K562 (cell line): ENCODE results near the gene SHTN1. TPM values are rescaled to one million over a fixed set of nuclear protein-coding genes. Genes with fewer than 3 reads are reported as not detected.

ENCODE experiments used
- ATAC-seq: fragments of 200-7000 bp; cut with Tn5 transposase; 3 replicates; pipeline ENCODE4 v1.9.1; 2020; ENCODE audit warnings: moderate library complexity
- BruUV-seq: library from RNA; stranded (reverse); fragments of 400-500 nt; replicated peaks from 2 replicates; lab custom pipeline; 2021; lab: Mats Ljungman, UMichigan
- CTCF ChIA-PET: fragments of 300-600 bp; formaldehyde crosslinking; extraction: SDS; loops from one replicate; lab custom pipeline; 2021; ENCODE audit warnings: low intra/inter-chr PET ratio; lab: Yijun Ruan, JAX
- POLR2A ChIA-PET: fragments of 300-600, 350-650 bp; sonication (Branson Sonifier 250); formaldehyde crosslinking; extraction: SDS; loops from one replicate; lab custom pipeline; 2021; ENCODE audit warnings: antibody characterized with exemption, inconsistent platforms; lab: Yijun Ruan, JAX
- DNase-seq, 4 experiments: peaks; one replicate each; pipeline versions ENCODE4 v3.0.0 to v3.0.0-alpha.2; 2011 to 2018; ENCODE audit warnings: low spot score in 3 of 4, mixed read lengths in 3 of 4; ENCODE audit errors: extremely low read depth in 1 of 4
- FAIRE-seq: peaks from 2 replicates; lab custom pipeline; 2011; peaks lifted over from hg19 to GRCh38; lab: Jason Lieb, UNC
- H2AFZ ChIP-seq: 2 replicates; pipeline ENCODE4 v1.6.0; 2011; ENCODE audit warnings: low read depth, low read length, control low read depth, inconsistent platforms
- H3K27ac ChIP-seq: fragments of 200-600 bp; 3 replicates; pipeline ENCODE4 v1.8.0; 2011; ENCODE audit warnings: low read depth, mild to moderate bottlenecking, control low read depth, inconsistent platforms, low read length, moderate library complexity, mixed read lengths; ENCODE audit errors: extremely low read depth
- H3K27me3 ChIP-seq, 2 experiments: fragments of 300-600 bp in 1 of 2; 2 replicates in 1 of 2; 3 replicates in 1 of 2; pipeline versions ENCODE4 v1.6.0 to v1.8.0; 2011; ENCODE audit warnings: inconsistent platforms in 2 of 2, low read length in 2 of 2, mild to moderate bottlenecking in 1 of 2, mixed read lengths in 1 of 2, moderate library complexity in 1 of 2; ENCODE audit not compliant: control insufficient read depth in 2 of 2, insufficient read depth in 2 of 2
- H3K36me3 ChIP-seq: fragments of 300-600 bp; 3 replicates; pipeline ENCODE4 v1.8.0; 2011; ENCODE audit warnings: mild to moderate bottlenecking, low read length, inconsistent platforms; ENCODE audit not compliant: control insufficient read depth, insufficient read depth
- H3K4me1 ChIP-seq, 2 experiments: fragments of 200-600 bp in 1 of 2; replicated peaks in 1 of 2; 2 replicates in 1 of 2; 3 replicates in 1 of 2; pipeline versions ENCODE4 v1.5.1 to v1.8.0; 2011; ENCODE audit warnings: inconsistent platforms in 2 of 2, low read length in 2 of 2, mild to moderate bottlenecking in 1 of 2, mixed read lengths in 1 of 2, moderate library complexity in 1 of 2; ENCODE audit not compliant: control insufficient read depth in 2 of 2, insufficient read depth in 2 of 2
- H3K4me2 ChIP-seq: 2 replicates; pipeline ENCODE4 v1.6.1; 2011; ENCODE audit warnings: low read length, control low read depth, inconsistent platforms, mixed read lengths; ENCODE audit not compliant: insufficient read depth
- H3K4me3 ChIP-seq: fragments of 200-600 bp; sonication (generic), shearing (Covaris generic); 2 replicates; pipeline ENCODE4 v1.5.1; 2016; ENCODE audit warnings: control low read depth, inconsistent platforms
- H3K79me2 ChIP-seq: fragments of 200-600 bp; 3 replicates; pipeline ENCODE4 v1.8.0; 2011; ENCODE audit warnings: low read length, inconsistent platforms; ENCODE audit not compliant: control insufficient read depth, insufficient read depth
- H3K9ac ChIP-seq, 2 experiments: 2 replicates each; pipeline versions ENCODE4 v1.6.0 to v1.6.1; 2011; ENCODE audit warnings: low read depth in 2 of 2, low read length in 2 of 2, control low read depth in 1 of 2, inconsistent platforms in 1 of 2, mild to moderate bottlenecking in 1 of 2, mixed read lengths in 1 of 2; ENCODE audit not compliant: insufficient read depth in 1 of 2
- H3K9me1 ChIP-seq: one replicate; pipeline ENCODE4 v1.6.0; 2011; ENCODE audit warnings: inconsistent platforms, mild to moderate bottlenecking, low read length, moderate library complexity; ENCODE audit not compliant: control insufficient read depth, insufficient read depth
- H3K9me3 ChIP-seq: replicated peaks from 2 replicates; pipeline ENCODE4 v1.5.1; 2011; ENCODE audit warnings: low read depth, low read length, inconsistent platforms; ENCODE audit not compliant: control insufficient read depth, insufficient read depth
- H4K20me1 ChIP-seq: replicated peaks from 2 replicates; pipeline ENCODE4 v1.6.1; 2011; ENCODE audit warnings: low read length, inconsistent platforms, mixed read lengths; ENCODE audit not compliant: control insufficient read depth, insufficient read depth
- CBFB ChIP-seq: sonication (generic); formaldehyde crosslinking; IDR thresholded peaks from 2 replicates; pipeline ENCODE4 v1.4.0; 2020; ENCODE audit warnings: mild to moderate bottlenecking, missing genetic modification reagents
- CSDE1 ChIP-seq, 2 experiments: fragments of 450-650 bp; IDR thresholded peaks; 2 replicates each; pipeline ENCODE4 v1.6.1; 2016; ENCODE audit warnings: mild to moderate bottlenecking in 1 of 2
- DDX20 ChIP-seq: fragments of 450-650 bp; IDR thresholded peaks from 2 replicates; pipeline ENCODE4 v1.6.1; 2016; ENCODE audit warnings: missing genetic modification characterization, low read depth, mild to moderate bottlenecking, missing compliant biosample characterization, moderate library complexity
- DIDO1 ChIP-seq: fragments of 450-650 bp; IDR thresholded peaks from 2 replicates; pipeline ENCODE4 v1.6.1; 2016; ENCODE audit warnings: low read depth, missing biosample characterization, missing genetic modification characterization
- DLX4 ChIP-seq: fragments of 250-450 bp; sonication (Bioruptor Pico); IDR thresholded peaks from 2 replicates; pipeline ENCODE4 v1.6.1; 2021; ENCODE audit warnings: mild to moderate bottlenecking
- ERF ChIP-seq: fragments of 450-650 bp; formaldehyde crosslinking; IDR thresholded peaks from 2 replicates; pipeline ENCODE4 v1.4.0; 2020; ENCODE audit warnings: mild to moderate bottlenecking, mixed read lengths
- FOXO4 ChIP-seq: fragments of 450-650 bp; formaldehyde crosslinking; IDR thresholded peaks from 2 replicates; pipeline ENCODE4 v1.4.0; 2020; ENCODE audit warnings: mild to moderate bottlenecking, moderate library complexity
- POU5F1 ChIP-seq: fragments of 150-350 bp; IDR thresholded peaks from 2 replicates; pipeline ENCODE4 v1.6.1; 2014; ENCODE audit warnings: borderline replicate concordance, low read length, low read depth, mild to moderate bottlenecking; ENCODE audit not compliant: partially characterized antibody
- RBM14 ChIP-seq: fragments of 200-400 bp; formaldehyde crosslinking; IDR thresholded peaks from 2 replicates; pipeline ENCODE4 v1.6.1; 2018; ENCODE audit warnings: low read depth, mild to moderate bottlenecking, low read length, moderate library complexity, borderline replicate concordance; ENCODE audit not compliant: insufficient read depth
- RNF219 ChIP-seq: fragments of 250-450 bp; sonication (Bioruptor Pico); IDR thresholded peaks from 2 replicates; pipeline ENCODE4 v1.5.0; 2022; ENCODE audit warnings: mild to moderate bottlenecking
- STAT5B ChIP-seq: fragments of 250-450 bp; sonication (Bioruptor Pico); IDR thresholded peaks from 2 replicates; pipeline ENCODE4 v1.8.0; 2021; ENCODE audit warnings: mild to moderate bottlenecking, inconsistent platforms
- TEAD4 ChIP-seq, 2 experiments: sonication (generic) in 1 of 2; formaldehyde crosslinking in 1 of 2; IDR thresholded peaks; 2 replicates each; pipeline versions ENCODE4 v1.6.1 to v1.8.0; 2012 to 2022; ENCODE audit warnings: borderline replicate concordance in 1 of 2, inconsistent platforms in 1 of 2, low read length in 1 of 2, mild to moderate bottlenecking in 1 of 2, missing genetic modification reagents in 1 of 2
- ZNF668 ChIP-seq: fragments of 250-450 bp; sonication (Bioruptor Pico); IDR thresholded peaks from 2 replicates; pipeline ENCODE4 v1.8.0; 2022; ENCODE audit warnings: mild to moderate bottlenecking, inconsistent platforms
- ZNF695 ChIP-seq: fragments of 450-650 bp; formaldehyde crosslinking; IDR thresholded peaks from 2 replicates; pipeline ENCODE4 v1.4.0; 2020; ENCODE audit warnings: mild to moderate bottlenecking, moderate library complexity
- WGBS: fragments of 100-300 bp; shearing (Covaris generic); methylation state at CpG from one replicate; pipeline ENCODE4 v1.1.6; 2016; ENCODE audit warnings: low coverage, mixed read lengths; ENCODE audit not compliant: insufficient coverage; ENCODE audit errors: missing lambda C conversion rate; 5-methylcytosine and 5-hydroxymethylcytosine counted together
- in situ Hi-C: fragments of 300-500 bp; cut with MboI; formaldehyde crosslinking; loops from 4 replicates; pipeline ENCODE4 v1.15.0; 2018; ENCODE audit warnings: inconsistent platforms, mixed read lengths
- intact Hi-C: fragments of 100-400 bp; cut with micrococcal nuclease; formaldehyde crosslinking; loops from 2 replicates; pipeline ENCODE4 v1.14.2; 2022
- polyA plus RNA-seq, 8 experiments: library from polyadenylated mRNA; depleted of rRNA in 4 of 8; stranded (reverse) in 5 of 8; unstranded in 3 of 8; fragments of >200 nt; fragmentation: Nextera tagmentation in 2 of 8; fragmentation: Illumina TruSeq in 1 of 8; extraction: Ambion mirVana in 2 of 8; extraction: Trizol in 1 of 8; gene quantifications; 2 replicates each; pipeline versions ENCODE4 v1.2.1 to v1.2.3, GENCODE V29; 2011 to 2014; ENCODE audit warnings: inconsistent platforms in 1 of 8, missing spikeins in 1 of 8
- total RNA-seq, 7 experiments: library from RNA; depleted of rRNA in 6 of 7; stranded (reverse); fragments of >200 nt in 6 of 7; fragmentation: Illumina TruSeq in 2 of 7; extraction: Trizol in 2 of 7; gene quantifications; 2 replicates each; pipeline versions ENCODE4 v1.2.1 to v1.2.3, GENCODE V29; 2011 to 2021; ENCODE audit warnings: low replicate concordance in 1 of 7

The SHTN1 gene
- total and polyA plus RNA-seq, 9 of the 15 experiments (the other 6 are each of a cell fraction or from before 2014, with no cell fraction given), result 5.4 to 21.3 (median 13.3) TPM

- Histone ChIP-seq H3K79me2 (no peaks in the 10 kb centered on the region), H3K4me3 (no peak overlapping the region), H3K9me1 (no peaks in the 10 kb centered on the region), H3K27ac (no peak overlapping the region), H3K4me1 (no peaks in the 10 kb centered on the region), H3K27me3 (no peaks in the 10 kb centered on the region), H4K20me1 (no peaks in the 10 kb centered on the region), H3K9me3 (no peaks in the 10 kb centered on the region), H3K4me2 (no peak overlapping the region), H3K36me3 (peaks cover 20% of the 10 kb centered on the region; the same call in 2 of the 3 replicates), H2AFZ (no peak overlapping the region), H3K9ac (no peak overlapping the region)
- 96% methylated on average over 6 of the region's 6 CpGs for WGBS
- no peak for FAIRE-seq
- CTCF ChIA-PET, result no interaction called here
- POLR2A ChIA-PET, result interaction anchor here (1.1 kb wide), 1 partner anchor 96 kb away, joined by 4 read pairs; no protein-coding TSS in a partner anchor
- BruUV-seq, result no TSS peak
- no peak for ATAC-seq
- DNase-seq, result no peak
- intact Hi-C loops (no loop called here), in situ Hi-C loops (no loop called here)
- no peak for TF ChIP-seq DDX20 (tag)
- no peak for TF ChIP-seq DIDO1 (tag)
- no peak for TF ChIP-seq ZNF668 (CRISPR knock-in tag)
- TF ChIP-seq TEAD4 (IDR thresholded peaks at IDR 0.05; ENCODE audit: low read length), result no peak
- no peak for TF ChIP-seq TEAD4 (CRISPR knock-in tag; IDR thresholded peaks at IDR 0.05; ENCODE audit: borderline replicate concordance)
- TF ChIP-seq DLX4 (CRISPR knock-in tag), result no peak
- TF ChIP-seq ZNF695 (CRISPR knock-in tag), result no peak
- TF ChIP-seq CSDE1 (IDR thresholded peaks at IDR 0.05), result no peak
- no peak for TF ChIP-seq FOXO4 (CRISPR knock-in tag)
- TF ChIP-seq ERF (CRISPR knock-in tag), result no peak
- no peak for TF ChIP-seq POU5F1
- no peak for TF ChIP-seq STAT5B (CRISPR knock-in tag)
- TF ChIP-seq CBFB (CRISPR knock-in tag), result no peak
- TF ChIP-seq RBM14, result no peak
- TF ChIP-seq RNF219 (CRISPR knock-in tag), result no peak
These were observed 73.2 kb downstream of the SHTN1 start for GRCh38 chr10:116931806-116932205.
